ENCODE results near the gene ARPIN.
A peak's percentile ranks its signal among the peaks of the same experiment; 100 is the strongest.
"Not testable (repeated sequence)": the region's sequence is repeated elsewhere in the genome, so short reads cannot be mapped to it uniquely, and the experiment has no call there.

ARPIN gene

DNA sequence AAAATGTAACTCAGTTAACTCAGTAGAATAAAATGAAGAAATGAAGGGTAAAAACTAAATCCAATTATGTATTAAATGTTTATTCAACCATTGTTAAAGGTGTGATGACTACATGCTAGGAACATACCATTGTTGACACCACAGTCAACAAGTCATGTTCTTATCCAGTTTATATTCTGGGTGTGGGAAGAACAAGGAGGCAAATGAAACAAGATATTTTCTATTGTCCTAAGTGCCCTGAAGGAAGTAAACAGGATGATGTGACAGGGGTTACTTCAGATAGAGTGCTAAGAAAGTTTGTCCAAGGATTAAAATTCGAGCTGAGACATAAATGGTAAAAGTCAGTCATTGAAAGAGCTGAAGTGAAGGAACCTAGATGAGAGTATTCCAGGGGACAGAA is 32.0 kb downstream of the ARPIN start:
- no peaks in the 10 kb centered on the region for H3K27me3 ChIP-seq (ENCODE audit: control insufficient read depth in 1 of 2, insufficient read depth in 2 of 2, low read length in 2 of 2)
- H3K4me1 ChIP-seq (ENCODE audit: control insufficient read depth in 1 of 2, insufficient read depth in 2 of 2, low read length in 2 of 2), result no peaks in the 10 kb centered on the region
- peaks cover 0 to 62% of the 10 kb centered on the region in 2 donors for H3K36me3 ChIP-seq (ENCODE audit: control insufficient read depth in 1 of 2, insufficient read depth in 2 of 2, low read length in 2 of 2)
- H3K4me3 ChIP-seq (ENCODE audit: low read depth in 1 of 2, low read length in 2 of 2), result no peak overlapping the region
- no peak overlapping the region for H3K27ac ChIP-seq (ENCODE audit: low read depth, low read length)
- no peaks in the 10 kb centered on the region for H3K9me3 ChIP-seq (ENCODE audit: control insufficient read depth in 1 of 2, low read length in 2 of 2)
- no peak overlapping the region for H3K9ac ChIP-seq (ENCODE audit: low read depth in 1 of 2, low read length in 2 of 2)

DNA sequence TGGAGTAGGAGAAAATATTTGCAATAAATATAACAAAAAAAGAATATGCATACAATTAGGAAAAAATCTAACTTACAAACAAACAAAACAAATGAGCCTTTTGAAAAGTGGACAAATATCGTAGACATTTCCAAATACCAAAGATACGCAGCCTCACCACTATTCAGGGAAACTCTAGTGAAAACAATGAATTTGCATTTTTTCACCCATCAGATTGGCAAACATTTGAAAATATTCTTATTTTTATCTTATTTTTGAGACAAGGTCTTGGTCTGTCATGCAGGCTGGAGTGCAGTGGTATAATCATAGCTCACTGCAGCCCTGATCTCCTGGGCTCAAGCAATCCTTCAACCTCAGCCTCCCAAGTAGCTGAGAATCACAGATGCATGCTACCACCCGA is 34.4 kb downstream of the ARPIN start:
- peaks cover 0 to 5% of the 10 kb centered on the region in 2 donors for H3K4me1 ChIP-seq (ENCODE audit: control insufficient read depth in 1 of 2, insufficient read depth in 2 of 2, low read length in 2 of 2)
- H3K27ac ChIP-seq (ENCODE audit: low read depth, low read length), result no peak overlapping the region
- H3K4me3 ChIP-seq (ENCODE audit: low read depth in 1 of 2, low read length in 2 of 2), result no peak overlapping the region
- peaks cover 0 to 54% of the 10 kb centered on the region in 2 donors for H3K36me3 ChIP-seq (ENCODE audit: control insufficient read depth in 1 of 2, insufficient read depth in 2 of 2, low read length in 2 of 2)
- no peaks in the 10 kb centered on the region for H3K9me3 ChIP-seq (ENCODE audit: control insufficient read depth in 1 of 2, low read length in 2 of 2)
- H3K9ac ChIP-seq (ENCODE audit: low read depth in 1 of 2, low read length in 2 of 2), result no peak overlapping the region
- no peaks in the 10 kb centered on the region for H3K27me3 ChIP-seq (ENCODE audit: control insufficient read depth in 1 of 2, insufficient read depth in 2 of 2, low read length in 2 of 2)

DNA sequence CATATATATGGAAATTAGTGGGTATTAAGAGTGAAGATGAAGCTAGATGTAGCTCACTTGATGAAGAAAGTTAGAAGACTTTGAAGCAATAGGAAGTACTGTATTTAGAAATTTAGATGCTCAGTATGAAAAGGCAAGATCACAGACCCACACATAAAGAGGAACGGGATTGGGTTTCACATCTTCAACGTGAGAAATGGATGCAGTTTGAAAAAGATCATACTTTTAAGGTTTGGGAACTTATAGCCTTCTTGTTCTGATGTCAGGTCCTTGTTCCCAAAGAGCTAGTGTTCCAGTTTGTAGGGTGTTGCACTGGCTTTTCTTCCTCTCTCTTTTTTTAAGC is 35.7 kb downstream of the ARPIN start:
- no peaks in the 10 kb centered on the region for H3K27me3 ChIP-seq (ENCODE audit: control insufficient read depth in 1 of 2, insufficient read depth in 2 of 2, low read length in 2 of 2)
- peaks cover 0 to 5% of the 10 kb centered on the region in 2 donors for H3K4me1 ChIP-seq (ENCODE audit: control insufficient read depth in 1 of 2, insufficient read depth in 2 of 2, low read length in 2 of 2)
- H3K9me3 ChIP-seq (ENCODE audit: control insufficient read depth in 1 of 2, low read length in 2 of 2), result no peaks in the 10 kb centered on the region
- no peak overlapping the region for H3K27ac ChIP-seq (ENCODE audit: low read depth, low read length)
- H3K9ac ChIP-seq (ENCODE audit: low read depth in 1 of 2, low read length in 2 of 2), result no peak overlapping the region
- peaks cover 4 to 48% of the 10 kb centered on the region in 2 donors for H3K36me3 ChIP-seq (ENCODE audit: control insufficient read depth in 1 of 2, insufficient read depth in 2 of 2, low read length in 2 of 2)
- no peak overlapping the region for H3K4me3 ChIP-seq (ENCODE audit: low read depth in 1 of 2, low read length in 2 of 2)

GRCh38 chr15:89876396-89877082 is 36.2 kb downstream of the ARPIN start:
- H3K4me1 ChIP-seq (ENCODE audit: control insufficient read depth in 1 of 2, insufficient read depth in 2 of 2, low read length in 2 of 2), result peaks cover under 1 to 5% of the 10 kb centered on the region in 2 donors
- no peaks in the 10 kb centered on the region for H3K27me3 ChIP-seq (ENCODE audit: control insufficient read depth in 1 of 2, insufficient read depth in 2 of 2, low read length in 2 of 2)
- no peaks in the 10 kb centered on the region for H3K9me3 ChIP-seq (ENCODE audit: control insufficient read depth in 1 of 2, low read length in 2 of 2)
- H3K9ac ChIP-seq (ENCODE audit: low read depth in 1 of 2, low read length in 2 of 2), result no peak overlapping the region
- peaks cover 6 to 46% of the 10 kb centered on the region in 2 donors for H3K36me3 ChIP-seq (ENCODE audit: control insufficient read depth in 1 of 2, insufficient read depth in 2 of 2, low read length in 2 of 2)
- H3K27ac ChIP-seq (ENCODE audit: low read depth, low read length), result no peak overlapping the region
- H3K4me3 ChIP-seq (ENCODE audit: low read depth in 1 of 2, low read length in 2 of 2), result no peak overlapping the region

DNA sequence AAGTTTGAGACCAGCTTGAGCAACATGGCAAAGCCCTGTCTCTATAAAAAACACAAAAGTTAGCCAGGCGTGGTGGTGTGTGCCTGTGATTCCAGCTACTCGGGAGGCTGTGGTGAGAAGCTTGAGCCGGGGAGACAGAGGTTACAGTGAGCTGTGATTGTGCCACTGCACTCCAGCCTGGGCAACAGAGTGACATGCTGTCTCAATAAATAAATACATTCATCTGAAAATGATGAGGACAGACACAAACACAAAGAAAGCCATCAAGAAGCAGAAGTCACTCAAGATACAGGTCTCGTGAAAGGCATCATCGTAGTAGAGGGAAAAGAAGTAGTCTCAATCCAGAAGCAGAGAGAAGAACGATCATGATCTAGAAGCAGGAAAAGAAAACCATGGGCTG is 37.0 kb downstream of the ARPIN start:
- H3K36me3 ChIP-seq (ENCODE audit: control insufficient read depth in 1 of 2, insufficient read depth in 2 of 2, low read length in 2 of 2), result peaks cover 10 to 39% of the 10 kb centered on the region in 2 donors
- H3K4me3 ChIP-seq (ENCODE audit: low read depth in 1 of 2, low read length in 2 of 2), result no peak overlapping the region
- H3K9me3 ChIP-seq (ENCODE audit: control insufficient read depth in 1 of 2, low read length in 2 of 2), result no peaks in the 10 kb centered on the region
- H3K9ac ChIP-seq (ENCODE audit: low read depth in 1 of 2, low read length in 2 of 2), result no peak overlapping the region
- H3K4me1 ChIP-seq (ENCODE audit: control insufficient read depth in 1 of 2, insufficient read depth in 2 of 2, low read length in 2 of 2), result peaks cover 5 to 8% of the 10 kb centered on the region in 2 donors
- no peak overlapping the region for H3K27ac ChIP-seq (ENCODE audit: low read depth, low read length)
- H3K27me3 ChIP-seq (ENCODE audit: control insufficient read depth in 1 of 2, insufficient read depth in 2 of 2, low read length in 2 of 2), result no peaks in the 10 kb centered on the region

DNA sequence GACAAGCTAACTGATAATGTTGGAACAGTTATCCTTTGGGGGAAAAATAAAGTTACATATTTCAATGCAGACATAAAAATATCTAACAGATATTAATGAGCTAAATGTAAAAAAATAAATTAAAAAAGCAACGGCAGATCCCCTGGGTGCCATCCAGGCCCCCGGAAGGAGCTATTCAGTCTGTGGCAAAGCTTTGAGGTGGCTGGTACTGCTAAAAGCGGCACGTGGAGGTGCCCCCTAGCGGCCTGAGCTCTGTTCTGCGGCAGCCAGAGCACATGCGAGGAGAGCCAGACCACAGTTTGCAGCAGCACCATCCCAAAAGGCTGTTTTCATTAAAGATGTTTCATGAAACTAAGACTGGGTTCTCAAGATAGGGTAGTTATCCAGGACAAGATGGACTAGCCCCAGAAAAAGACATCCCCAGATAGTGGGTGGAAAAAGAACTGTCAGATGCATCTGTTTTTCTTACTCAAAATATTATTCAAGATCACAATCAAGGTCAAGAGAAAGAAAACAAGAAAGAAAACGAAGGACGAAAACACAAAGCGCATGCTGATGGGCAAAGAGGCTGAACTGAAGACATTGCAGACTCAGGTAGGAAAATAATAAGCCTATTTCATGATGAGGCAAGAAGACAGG is 37.7 kb downstream of the ARPIN start:
- Histone ChIP-seq H3K27ac (ENCODE audit: low read depth, low read length) (no peak overlapping the region), H3K9me3 (ENCODE audit: control insufficient read depth in 1 of 2, low read length in 2 of 2) (no peaks in the 10 kb centered on the region), H3K4me3 (ENCODE audit: low read depth in 1 of 2, low read length in 2 of 2) (no peak overlapping the region), H3K36me3 (ENCODE audit: control insufficient read depth in 1 of 2, insufficient read depth in 2 of 2, low read length in 2 of 2) (peaks cover 10 to 46% of the 10 kb centered on the region in 2 donors), H3K9ac (ENCODE audit: low read depth in 1 of 2, low read length in 2 of 2) (no peak overlapping the region), H3K27me3 (ENCODE audit: control insufficient read depth in 1 of 2, insufficient read depth in 2 of 2, low read length in 2 of 2) (no peaks in the 10 kb centered on the region), H3K4me1 (ENCODE audit: control insufficient read depth in 1 of 2, insufficient read depth in 2 of 2, low read length in 2 of 2) (peaks cover 9 to 15% of the 10 kb centered on the region in 2 donors)

GRCh38 chr15:89870688-89871288 is 42.0 kb downstream of the ARPIN start:
- Histone ChIP-seq H3K9me3 (ENCODE audit: control insufficient read depth in 1 of 2, low read length in 2 of 2) (no peaks in the 10 kb centered on the region), H3K27ac (ENCODE audit: low read depth, low read length) (no peak overlapping the region), H3K36me3 (ENCODE audit: control insufficient read depth in 1 of 2, insufficient read depth in 2 of 2, low read length in 2 of 2) (peaks cover 10 to 22% of the 10 kb centered on the region in 2 donors), H3K4me1 (ENCODE audit: control insufficient read depth in 1 of 2, insufficient read depth in 2 of 2, low read length in 2 of 2) (peaks cover 9 to 17% of the 10 kb centered on the region in 2 donors), H3K4me3 (ENCODE audit: low read depth in 1 of 2, low read length in 2 of 2) (no peak overlapping the region), H3K27me3 (ENCODE audit: control insufficient read depth in 1 of 2, insufficient read depth in 2 of 2, low read length in 2 of 2) (no peaks in the 10 kb centered on the region), H3K9ac (ENCODE audit: low read depth in 1 of 2, low read length in 2 of 2) (no peak overlapping the region)

- Histone ChIP-seq H3K9me3 (ENCODE audit: control insufficient read depth in 1 of 2, low read length in 2 of 2) (no peaks in the 10 kb centered on the region), H3K27ac (ENCODE audit: low read depth, low read length) (no peak overlapping the region), H3K9ac (ENCODE audit: low read depth in 1 of 2, low read length in 2 of 2) (no peak overlapping the region), H3K4me1 (ENCODE audit: control insufficient read depth in 1 of 2, insufficient read depth in 2 of 2, low read length in 2 of 2) (peaks cover 13 to 24% of the 10 kb centered on the region in 2 donors), H3K27me3 (ENCODE audit: control insufficient read depth in 1 of 2, insufficient read depth in 2 of 2, low read length in 2 of 2) (no peaks in the 10 kb centered on the region), H3K36me3 (ENCODE audit: control insufficient read depth in 1 of 2, insufficient read depth in 2 of 2, low read length in 2 of 2) (peaks cover 10 to 16% of the 10 kb centered on the region in 2 donors), H3K4me3 (ENCODE audit: low read depth in 1 of 2, low read length in 2 of 2) (no peak overlapping the region)
Measured at GRCh38 chr15:89870006-89870405, 42.7 kb downstream of the ARPIN start.

DNA sequence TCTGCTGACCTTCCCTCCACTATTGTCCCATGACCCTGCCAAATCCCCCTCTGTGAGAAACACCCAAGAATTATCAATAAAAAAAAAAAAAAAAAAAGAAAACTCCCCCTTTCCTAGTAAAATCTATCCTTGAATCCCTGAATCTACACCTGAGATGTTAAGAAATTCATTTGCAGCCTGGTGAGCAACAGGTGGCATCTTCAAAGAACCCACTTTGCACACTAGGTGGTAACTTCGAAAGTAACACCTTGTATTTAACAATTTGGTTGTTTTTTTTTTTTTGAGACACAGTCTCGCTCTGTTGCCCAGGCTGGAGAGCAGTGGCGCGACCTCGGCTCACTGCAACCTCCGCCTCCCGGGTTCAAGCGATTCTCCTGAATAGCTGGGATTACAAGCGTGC is 43.3 kb downstream of the ARPIN start:
- H3K9ac ChIP-seq (ENCODE audit: low read depth in 1 of 2, low read length in 2 of 2); H3K27ac ChIP-seq (ENCODE audit: low read depth, low read length); H3K27me3 ChIP-seq (ENCODE audit: control insufficient read depth in 1 of 2, insufficient read depth in 2 of 2, low read length in 2 of 2); H3K4me3 ChIP-seq (ENCODE audit: low read depth in 1 of 2, low read length in 2 of 2); H3K9me3 ChIP-seq (ENCODE audit: control insufficient read depth in 1 of 2, low read length in 2 of 2): not testable (repeated sequence)
- Histone ChIP-seq H3K4me1 (ENCODE audit: control insufficient read depth in 1 of 2, insufficient read depth in 2 of 2, low read length in 2 of 2) (peaks cover 15 to 28% of the 10 kb centered on the region in 2 donors), H3K36me3 (ENCODE audit: control insufficient read depth in 1 of 2, insufficient read depth in 2 of 2, low read length in 2 of 2) (peaks cover 10 to 20% of the 10 kb centered on the region in 2 donors)

- H3K36me3 ChIP-seq (ENCODE audit: control insufficient read depth in 1 of 2, insufficient read depth in 2 of 2, low read length in 2 of 2), result peaks cover 9 to 13% of the 10 kb centered on the region in 2 donors
- peaks cover 41 to 57% of the 10 kb centered on the region in 2 donors for H3K4me1 ChIP-seq (ENCODE audit: control insufficient read depth in 1 of 2, insufficient read depth in 2 of 2, low read length in 2 of 2)
- peak overlapping the region in 1 of 2 donors; percentile 1 for H3K9ac ChIP-seq (ENCODE audit: low read depth in 1 of 2, low read length in 2 of 2)
- H3K27ac ChIP-seq (ENCODE audit: low read depth, low read length), result peak overlapping the region; percentile 58
- H3K27me3 ChIP-seq (ENCODE audit: control insufficient read depth in 1 of 2, insufficient read depth in 2 of 2, low read length in 2 of 2), result no peaks in the 10 kb centered on the region
- H3K4me3 ChIP-seq (ENCODE audit: low read depth in 1 of 2, low read length in 2 of 2), result no peak overlapping the region
- H3K9me3 ChIP-seq (ENCODE audit: control insufficient read depth in 1 of 2, low read length in 2 of 2), result no peaks in the 10 kb centered on the region
Measured at GRCh38 chr15:89864958-89865739, 47.6 kb downstream of the ARPIN start.

Data from duodenal mucosa (tissue), 2 donors.